ENCODE results near the gene WDR43.

Gene WDR43

GRCh38 chr2:28981016-28981441, 86.6 kb downstream of the WDR43 start, which contains the start of gene TOGARAM2:
TOGARAM2 (plus strand) TSS chr2:28981298; CDS start chr2:28994835, 13,537 bp downstream.
- ATAC-seq, result peak; percentile 19; the same call in 1 of the 3 replicates
- TF ChIP-seq CREB5 (CRISPR knock-in tag; IDR thresholded peaks at IDR 0.05; ENCODE audit: low read depth), result no peak
- no peak for TF ChIP-seq ZFP3 (CRISPR knock-in tag; IDR thresholded peaks at IDR 0.05)
- no peak for TF ChIP-seq CSDC2 (CRISPR knock-in tag; IDR thresholded peaks at IDR 0.05)
- no peak for TF ChIP-seq BACH2 (CRISPR knock-in tag; IDR thresholded peaks at IDR 0.05; ENCODE audit: borderline replicate concordance)
- no peak for TF ChIP-seq SNAI2 (CRISPR knock-in tag; IDR thresholded peaks at IDR 0.05)
- TF ChIP-seq PPARA (CRISPR knock-in tag; IDR thresholded peaks at IDR 0.05; ENCODE audit: borderline replicate concordance), result no peak
- no peak for TF ChIP-seq ISL1 (CRISPR knock-in tag; IDR thresholded peaks at IDR 0.05)
- no peak for TF ChIP-seq TCF4 (CRISPR knock-in tag; IDR thresholded peaks at IDR 0.05; ENCODE audit: borderline replicate concordance)
- no peak for TF ChIP-seq OSR1 (CRISPR knock-in tag; IDR thresholded peaks at IDR 0.05)

- TF ChIP-seq RARB (CRISPR knock-in tag; IDR thresholded peaks at IDR 0.05) (no peak), ARNTL (CRISPR knock-in tag; IDR thresholded peaks at IDR 0.05; ENCODE audit: borderline replicate concordance, low read depth) (no peak), CREB5 (CRISPR knock-in tag; IDR thresholded peaks at IDR 0.05; ENCODE audit: low read depth) (no peak), ESRRG (CRISPR knock-in tag; IDR thresholded peaks at IDR 0.05) (no peak), PATZ1 (CRISPR knock-in tag; IDR thresholded peaks at IDR 0.05; ENCODE audit: borderline replicate concordance) (no peak), ISL1 (CRISPR knock-in tag; IDR thresholded peaks at IDR 0.05) (no peak), PPARA (CRISPR knock-in tag; IDR thresholded peaks at IDR 0.05; ENCODE audit: borderline replicate concordance) (no peak), TOX (CRISPR knock-in tag; IDR thresholded peaks at IDR 0.05; ENCODE audit: borderline replicate concordance) (no peak), OSR1 (CRISPR knock-in tag; IDR thresholded peaks at IDR 0.05) (no peak), CSRNP3 (CRISPR knock-in tag; IDR thresholded peaks at IDR 0.05) (no peak), GLIS3 (CRISPR knock-in tag; IDR thresholded peaks at IDR 0.05) (no peak), ZNF8 (CRISPR knock-in tag; IDR thresholded peaks at IDR 0.05) (no peak)
- peak; percentile 45 for ATAC-seq
Measured at GRCh38 chr2:28981620-28982376, 87.3 kb downstream of the WDR43 start.

GRCh38 chr2:28982381-28982950, 88.0 kb downstream of the WDR43 start:
- ATAC-seq, result peak; percentile 62

GRCh38 chr2:28986429-28986828, 92.0 kb downstream of the WDR43 start:
- ATAC-seq, result no peak
- TF ChIP-seq ARNTL (CRISPR knock-in tag; IDR thresholded peaks at IDR 0.05; ENCODE audit: borderline replicate concordance, low read depth), result no peak
- TF ChIP-seq PPARA (CRISPR knock-in tag; IDR thresholded peaks at IDR 0.05; ENCODE audit: borderline replicate concordance), result no peak

More at GRCh38 chr2:28982381-28982950, 88.0 kb downstream of the WDR43 start:
- TF ChIP-seq TCF4 (CRISPR knock-in tag; IDR thresholded peaks at IDR 0.05; ENCODE audit: borderline replicate concordance) (no peak), PPARA (CRISPR knock-in tag; IDR thresholded peaks at IDR 0.05; ENCODE audit: borderline replicate concordance) (no peak), ZFP3 (CRISPR knock-in tag; IDR thresholded peaks at IDR 0.05) (no peak)

- ATAC-seq, result no peak
Measured at GRCh38 chr2:28989973-28990372, 95.5 kb downstream of the WDR43 start.

More at GRCh38 chr2:28989973-28990372, 95.5 kb downstream of the WDR43 start:
- TF ChIP-seq TOX (CRISPR knock-in tag; IDR thresholded peaks at IDR 0.05; ENCODE audit: borderline replicate concordance) (no peak), ZC3H10 (CRISPR knock-in tag; IDR thresholded peaks at IDR 0.05) (no peak), CREB5 (CRISPR knock-in tag; IDR thresholded peaks at IDR 0.05; ENCODE audit: low read depth) (no peak), ZFP3 (CRISPR knock-in tag; IDR thresholded peaks at IDR 0.05) (no peak), GLIS3 (CRISPR knock-in tag; IDR thresholded peaks at IDR 0.05) (no peak), BACH2 (CRISPR knock-in tag; IDR thresholded peaks at IDR 0.05; ENCODE audit: borderline replicate concordance) (no peak), PATZ1 (CRISPR knock-in tag; IDR thresholded peaks at IDR 0.05; ENCODE audit: borderline replicate concordance) (no peak), PPARA (CRISPR knock-in tag; IDR thresholded peaks at IDR 0.05; ENCODE audit: borderline replicate concordance) (no peak)

All from SK-N-SH treated with all-trans-retinoic acid at 6 μM for 48 hours (cell line).